NCI-H146 treated with DMSO at 0.1 percent for 48 hours (cell line): ENCODE data around the gene PDE6H.

Source experiments
- DNase-seq: peaks from one replicate; lab custom pipeline; 2025; ENCODE audit not compliant: unreplicated experiment; lab: John Stamatoyannopoulos, UW

The PDE6H gene

GRCh38 chr12:14999695-15000365 is 27.0 kb downstream of the PDE6H start:
- DNase-seq, result no peak

GRCh38 chr12:15000575-15000974 is 27.7 kb downstream of the PDE6H start:
- DNase-seq, result no peak

GRCh38 chr12:15001733-15002382 is 29.0 kb downstream of the PDE6H start:
- DNase-seq, result no peak

- no peak for DNase-seq
Measured at GRCh38 chr12:15004421-15004820, 31.6 kb downstream of the PDE6H start.

- DNase-seq, result no peak
Measured at GRCh38 chr12:15005064-15005463, 32.2 kb downstream of the PDE6H start.

- no peak for DNase-seq
Measured at GRCh38 chr12:15007551-15007950, 34.7 kb downstream of the PDE6H start.

DNA sequence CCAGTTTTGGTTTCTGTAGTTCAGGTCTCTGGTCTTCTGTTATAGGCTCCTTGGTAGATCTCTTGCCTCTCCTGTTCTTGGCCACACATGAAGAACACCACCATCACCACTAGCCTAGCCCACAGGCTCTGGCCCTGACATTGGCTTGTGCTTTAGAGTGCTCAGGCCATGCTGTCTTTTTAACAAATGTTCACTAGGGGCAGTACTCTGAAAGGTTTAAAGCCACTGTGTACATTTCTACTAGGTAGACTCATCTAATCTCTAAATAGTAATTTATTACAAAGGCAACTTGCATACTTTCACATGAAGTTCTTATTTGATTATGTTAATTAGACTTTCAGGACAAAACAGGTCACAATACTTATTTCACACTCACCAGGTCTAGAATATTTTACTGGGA is 38.3 kb downstream of the PDE6H start:
- DNase-seq, result no peak

GRCh38 chr12:15013634-15014179 is 40.9 kb downstream of the PDE6H start:
- DNase-seq, result no peak

- DNase-seq, result no peak
Measured at GRCh38 chr12:15014708-15015107, 41.9 kb downstream of the PDE6H start.

DNA sequence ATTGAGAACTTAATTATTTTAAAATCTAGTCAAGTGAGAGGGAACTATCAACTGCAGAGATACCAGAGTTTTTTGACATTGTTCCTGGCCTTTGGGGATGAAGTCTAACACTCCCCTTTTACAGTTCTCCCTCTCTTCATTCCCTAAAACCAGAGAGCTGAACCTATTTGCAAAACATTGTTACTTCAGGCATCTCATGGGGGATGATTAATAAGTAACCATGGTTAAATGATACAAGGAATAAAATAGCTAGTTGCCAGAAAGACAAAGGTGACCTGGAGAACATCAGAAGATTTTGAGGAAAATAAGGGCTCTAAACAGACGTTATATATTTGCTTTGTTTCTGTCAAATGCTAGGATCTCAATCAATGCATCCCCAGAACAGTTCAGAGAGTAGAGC is 42.3 kb downstream of the PDE6H start:
- DNase-seq, result no peak

DNA sequence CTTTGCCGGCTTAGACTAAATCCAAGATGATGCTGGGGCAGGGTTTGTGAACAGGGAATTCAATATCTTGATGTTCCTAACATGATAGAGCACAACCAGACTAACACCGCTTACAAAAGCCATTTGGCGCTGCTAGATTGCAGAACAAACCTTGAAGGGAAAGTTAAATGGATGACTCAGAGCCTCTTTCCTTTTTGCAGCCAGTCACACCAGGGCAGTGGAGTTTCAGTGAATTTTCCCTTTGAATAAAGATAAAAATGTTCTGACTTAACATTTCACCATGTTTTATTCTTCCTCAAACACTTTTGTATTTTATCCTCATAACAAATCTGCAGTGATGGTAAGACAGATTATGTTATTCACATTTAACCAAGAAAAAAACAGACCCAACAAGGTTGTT is 47.3 kb downstream of the PDE6H start:
- DNase-seq, result no peak
